Stimulated activated memory B cell treated with anti-CD40 and anti-IgM and Interleukin-4, amounts not matched to agents 10 μg/mL and 1 μg/mL and 100 μg/mL, for 72 hours (primary cell): ENCODE results near the gene HAVCR1.
"Not testable (repeated sequence)": the region's sequence is repeated elsewhere in the genome, so short reads cannot be mapped to it uniquely, and the experiment has no call there.

ENCODE experiments used
- ATAC-seq: fragments of 150-1000 bp; cut with Tn5 transposase; 2 replicates; pipeline ENCODE4 v1.10.0; 2021
- H3K27ac Mint-ChIP-seq: one replicate; pipeline ENCODE4 v1.8.0; 2022; ENCODE audit warnings: mild to moderate bottlenecking, mixed read lengths
- H3K27me3 Mint-ChIP-seq: one replicate; pipeline ENCODE4 v1.8.0; 2022; ENCODE audit warnings: mixed read lengths
- H3K36me3 Mint-ChIP-seq: one replicate; pipeline ENCODE4 v1.8.0; 2022; ENCODE audit warnings: mixed read lengths
- H3K4me1 Mint-ChIP-seq: one replicate; pipeline ENCODE4 v1.8.0; 2022; ENCODE audit warnings: mixed read lengths
- H3K4me3 Mint-ChIP-seq: one replicate; pipeline ENCODE4 v1.8.0; 2022; ENCODE audit warnings: mild to moderate bottlenecking, moderate library complexity, mixed read lengths
- H3K9me3 Mint-ChIP-seq: one replicate; pipeline ENCODE4 v1.8.0; 2022; ENCODE audit warnings: mixed read lengths

The HAVCR1 gene

GRCh38 chr5:157063776-157064430, 5.0 kb upstream of the HAVCR1 start:
- Mint-ChIP-seq H3K4me1 (peaks cover 7% of the 10 kb centered on the region), H3K27ac (no peak overlapping the region), H3K4me3 (no peak overlapping the region), H3K9me3 (no peaks in the 10 kb centered on the region), H3K36me3 (no peaks in the 10 kb centered on the region), H3K27me3 (no peaks in the 10 kb centered on the region)
- ATAC-seq = no peak

- no peaks in the 10 kb centered on the region for H3K9me3 Mint-ChIP-seq
- no peaks in the 10 kb centered on the region for H3K4me1 Mint-ChIP-seq
- H3K27me3 Mint-ChIP-seq = no peaks in the 10 kb centered on the region
- no peak for ATAC-seq
- H3K4me3 Mint-ChIP-seq = no peak overlapping the region
- H3K36me3 Mint-ChIP-seq = no peaks in the 10 kb centered on the region
- H3K27ac Mint-ChIP-seq = no peak overlapping the region
These were observed 975 bp upstream of the HAVCR1 start for GRCh38 chr5:157059891-157060290.

- ATAC-seq = no peak
- Mint-ChIP-seq H3K36me3 (no peaks in the 10 kb centered on the region), H3K9me3 (no peaks in the 10 kb centered on the region), H3K4me1 (no peaks in the 10 kb centered on the region), H3K4me3 (no peak overlapping the region), H3K27ac (no peak overlapping the region), H3K27me3 (no peaks in the 10 kb centered on the region)
These were observed 1.2 kb downstream of the HAVCR1 start for GRCh38 chr5:157057459-157058370.

GRCh38 chr5:157056848-157057247, 2.1 kb downstream of the HAVCR1 start:
- not testable (repeated sequence) for ATAC-seq, H3K27ac Mint-ChIP-seq, H3K4me3 Mint-ChIP-seq, H3K4me1 Mint-ChIP-seq, H3K9me3 Mint-ChIP-seq, H3K27me3 Mint-ChIP-seq, H3K36me3 Mint-ChIP-seq

GRCh38 chr5:157051604-157052245, 7.2 kb downstream of the HAVCR1 start:
- Mint-ChIP-seq H3K4me3 (no peak overlapping the region), H3K36me3 (no peaks in the 10 kb centered on the region), H3K27me3 (no peaks in the 10 kb centered on the region), H3K9me3 (no peaks in the 10 kb centered on the region), H3K4me1 (peaks cover 8% of the 10 kb centered on the region), H3K27ac (no peak overlapping the region)
- ATAC-seq = no peak

- no peak overlapping the region for H3K4me3 Mint-ChIP-seq
These were observed 8.9 kb downstream of the HAVCR1 start for GRCh38 chr5:157050050-157050449.

GRCh38 chr5:157049605-157050004, 9.3 kb downstream of the HAVCR1 start:
- Mint-ChIP-seq H3K4me3 (no peak overlapping the region), H3K27ac (no peak overlapping the region), H3K27me3 (no peaks in the 10 kb centered on the region), H3K4me1 (peaks cover 8% of the 10 kb centered on the region), H3K9me3 (no peaks in the 10 kb centered on the region), H3K36me3 (no peaks in the 10 kb centered on the region)
- ATAC-seq = no peak

More at GRCh38 chr5:157050050-157050449, 8.9 kb downstream of the HAVCR1 start:
- ATAC-seq = no peak
- H3K27ac Mint-ChIP-seq = no peak overlapping the region
- H3K9me3 Mint-ChIP-seq = no peaks in the 10 kb centered on the region
- H3K27me3 Mint-ChIP-seq = no peaks in the 10 kb centered on the region
- peaks cover 8% of the 10 kb centered on the region for H3K4me1 Mint-ChIP-seq
- H3K36me3 Mint-ChIP-seq = no peaks in the 10 kb centered on the region

- H3K27me3 Mint-ChIP-seq = no peaks in the 10 kb centered on the region
- H3K27ac Mint-ChIP-seq = no peak overlapping the region
- H3K9me3 Mint-ChIP-seq = no peaks in the 10 kb centered on the region
- no peaks in the 10 kb centered on the region for H3K36me3 Mint-ChIP-seq
- ATAC-seq = no peak
- H3K4me1 Mint-ChIP-seq = peaks cover 8% of the 10 kb centered on the region
- H3K4me3 Mint-ChIP-seq = no peak overlapping the region
These were observed 11.0 kb downstream of the HAVCR1 start for GRCh38 chr5:157047898-157048297.

- H3K27me3 Mint-ChIP-seq, H3K36me3 Mint-ChIP-seq, H3K4me3 Mint-ChIP-seq, ATAC-seq, H3K4me1 Mint-ChIP-seq, H3K9me3 Mint-ChIP-seq, H3K27ac Mint-ChIP-seq: not testable (repeated sequence)
These were observed 11.9 kb downstream of the HAVCR1 start for GRCh38 chr5:157047016-157047415.

- Mint-ChIP-seq H3K27me3 (no peaks in the 10 kb centered on the region), H3K4me3 (no peak overlapping the region), H3K4me1 (peaks cover 8% of the 10 kb centered on the region), H3K36me3 (no peaks in the 10 kb centered on the region), H3K27ac (no peak overlapping the region), H3K9me3 (no peaks in the 10 kb centered on the region)
- ATAC-seq = no peak
These were observed 12.9 kb downstream of the HAVCR1 start for GRCh38 chr5:157046041-157046440.

- H3K27me3 Mint-ChIP-seq = no peaks in the 10 kb centered on the region
- H3K36me3 Mint-ChIP-seq = no peaks in the 10 kb centered on the region
- no peak overlapping the region for H3K27ac Mint-ChIP-seq
- H3K4me3 Mint-ChIP-seq = no peak overlapping the region
- ATAC-seq = no peak
- H3K9me3 Mint-ChIP-seq = no peaks in the 10 kb centered on the region
- H3K4me1 Mint-ChIP-seq = peaks cover 8% of the 10 kb centered on the region
These were observed 13.3 kb downstream of the HAVCR1 start for GRCh38 chr5:157045601-157046000.

- Mint-ChIP-seq H3K4me1 (peaks cover 8% of the 10 kb centered on the region), H3K36me3 (no peaks in the 10 kb centered on the region), H3K4me3 (no peak overlapping the region), H3K27ac (no peak overlapping the region), H3K27me3 (no peaks in the 10 kb centered on the region), H3K9me3 (no peaks in the 10 kb centered on the region)
- no peak for ATAC-seq
These were observed 20.2 kb downstream of the HAVCR1 start for GRCh38 chr5:157038568-157039187.

GRCh38 chr5:157034106-157035072, 24.5 kb downstream of the HAVCR1 start:
- H3K4me3 Mint-ChIP-seq, ATAC-seq: not testable (repeated sequence)

GRCh38 chr5:157033071-157033583, 25.8 kb downstream of the HAVCR1 start:
- Mint-ChIP-seq H3K4me1 (peaks cover 1% of the 10 kb centered on the region), H3K27ac (no peak overlapping the region), H3K27me3 (peaks cover 15% of the 10 kb centered on the region), H3K36me3 (no peaks in the 10 kb centered on the region), H3K4me3 (no peak overlapping the region), H3K9me3 (no peaks in the 10 kb centered on the region)
- ATAC-seq = no peak

More at GRCh38 chr5:157034106-157035072, 24.5 kb downstream of the HAVCR1 start:
- H3K9me3 Mint-ChIP-seq, H3K4me1 Mint-ChIP-seq, H3K36me3 Mint-ChIP-seq, H3K27ac Mint-ChIP-seq: not testable (repeated sequence)
- H3K27me3 Mint-ChIP-seq = peaks cover 15% of the 10 kb centered on the region
